BLaER1 treated with 17β-estradiol and CSF1 and Interleukin-3, amounts not matched to agents 10 nM and 100 nM (cell line): ENCODE results near the gene IPO9.

ENCODE experiments used
- H3K27ac ChIP-seq, 11 experiments: shearing (Covaris generic); formaldehyde crosslinking; 2 replicates each; pipeline ENCODE4 v1.8.1; 2022
- H3K27me3 ChIP-seq, 11 experiments: shearing (Covaris generic); formaldehyde crosslinking; 2 replicates each; pipeline ENCODE4 v1.8.1; 2022
- H3K36me3 ChIP-seq, 11 experiments: shearing (Covaris generic); formaldehyde crosslinking; 2 replicates each; pipeline ENCODE4 v1.8.1; 2022
- H3K4me1 ChIP-seq, 10 experiments: shearing (Covaris generic); formaldehyde crosslinking; 2 replicates each; pipeline ENCODE4 v1.8.1; 2022
- H3K4me2 ChIP-seq, 11 experiments: shearing (Covaris generic); formaldehyde crosslinking; 2 replicates each; pipeline ENCODE4 v1.8.1; 2022
- H3K4me3 ChIP-seq, 10 experiments: shearing (Covaris generic); formaldehyde crosslinking; 2 replicates each; pipeline ENCODE4 v1.8.1; 2022
- H3K9ac ChIP-seq, 11 experiments: shearing (Covaris generic); formaldehyde crosslinking; 2 replicates each; pipeline ENCODE4 v1.8.1; 2022
- H3K9me3 ChIP-seq, 11 experiments: shearing (Covaris generic); formaldehyde crosslinking; replicated peaks in 1 of 11; 2 replicates each; pipeline ENCODE4 v1.8.1; 2022
- H4K20me1 ChIP-seq, 11 experiments: shearing (Covaris generic); formaldehyde crosslinking; 2 replicates each; pipeline ENCODE4 v1.8.1; 2022
- Cebpa-rat ChIP-seq, 11 experiments: shearing (Covaris generic); IDR thresholded peaks; 2 replicates each; pipeline ENCODE4 v1.8.1; 2022

Gene IPO9

GRCh38 chr1:201884425-201884824 lies 55.5 kb downstream of the IPO9 start:
- Histone ChIP-seq H4K20me1 (peaks cover 0 to 27% (median 6%) of the 10 kb centered on the region in 11 experiments; a peak in 11 of 22 replicates), H3K4me3 (no peak overlapping the region), H3K9me3 (no peaks in the 10 kb centered on the region), H3K4me1 (peaks cover 21 to 81% (median 44%) of the 10 kb centered on the region in 10 experiments), H3K9ac (no peak overlapping the region; a peak in 1 of 22 replicates), H3K36me3 (no peaks in the 10 kb centered on the region), H3K4me2 (peak overlapping the region; percentile 31 to 89 (median 66)), H3K27ac (no peak overlapping the region), H3K27me3 (peaks cover 24 to 34% (median 30%) of the 10 kb centered on the region in 11 experiments)
- no peak for TF ChIP-seq Cebpa-rat (IDR thresholded peaks at IDR 0.05)

- no peak for TF ChIP-seq Cebpa-rat (IDR thresholded peaks at IDR 0.05)
- Histone ChIP-seq H3K36me3 (no peaks in the 10 kb centered on the region), H4K20me1 (peaks cover 0 to 27% (median 6%) of the 10 kb centered on the region in 11 experiments; a peak in 11 of 22 replicates), H3K27me3 (peaks cover 35 to 46% (median 42%) of the 10 kb centered on the region in 11 experiments), H3K4me2 (no peak overlapping the region; a peak in 1 of 22 replicates), H3K4me3 (no peak overlapping the region), H3K27ac (no peak overlapping the region), H3K4me1 (peaks cover 21 to 77% (median 42%) of the 10 kb centered on the region in 10 experiments), H3K9ac (no peak overlapping the region), H3K9me3 (no peaks in the 10 kb centered on the region)
These were observed 56.6 kb downstream of the IPO9 start for GRCh38 chr1:201885531-201886075.

GRCh38 chr1:201886103-201886885 lies 57.3 kb downstream of the IPO9 start:
- Histone ChIP-seq H3K4me1 (peaks cover 21 to 70% (median 39%) of the 10 kb centered on the region in 10 experiments), H3K36me3 (no peaks in the 10 kb centered on the region), H3K4me3 (no peak overlapping the region), H3K9ac (no peak overlapping the region), H3K9me3 (no peaks in the 10 kb centered on the region), H4K20me1 (peaks cover 0 to 27% (median 6%) of the 10 kb centered on the region in 11 experiments; a peak in 11 of 22 replicates), H3K4me2 (peak overlapping the region in 3 of 11 experiments; percentile 33 to 49 (median 39); a peak in 5 of 22 replicates), H3K27me3 (peaks cover 35 to 52% (median 44%) of the 10 kb centered on the region in 11 experiments), H3K27ac (no peak overlapping the region)
- no peak for TF ChIP-seq Cebpa-rat (IDR thresholded peaks at IDR 0.05)

- H3K4me2 ChIP-seq, result peak overlapping the region in 5 of 11 experiments; percentile 7 to 49 (median 39); a peak in 7 of 22 replicates
- H3K4me1 ChIP-seq, result peaks cover 21 to 60% (median 32%) of the 10 kb centered on the region in 10 experiments
- H3K27ac ChIP-seq, result no peak overlapping the region
- H3K27me3 ChIP-seq, result peaks cover 35 to 52% (median 44%) of the 10 kb centered on the region in 11 experiments
- no peaks in the 10 kb centered on the region for H3K9me3 ChIP-seq
- no peaks in the 10 kb centered on the region for H3K36me3 ChIP-seq
- no peak overlapping the region for H3K9ac ChIP-seq
- TF ChIP-seq Cebpa-rat (IDR thresholded peaks at IDR 0.05), result no peak
- H3K4me3 ChIP-seq, result no peak overlapping the region
- H4K20me1 ChIP-seq, result peaks cover 0 to 27% (median 6%) of the 10 kb centered on the region in 11 experiments; a peak in 11 of 22 replicates
These were observed 58.3 kb downstream of the IPO9 start for GRCh38 chr1:201887116-201887866.

GRCh38 chr1:201888282-201889089 lies 59.5 kb downstream of the IPO9 start, which contains the start of gene SHISA4:
SHISA4 (plus strand) TSS chr1:201888898; CDS start chr1:201888995, 97 bp downstream.
- Histone ChIP-seq H3K4me2 (peak within 1 kb of the TSS; percentile 34 to 72 (median 60)), H3K4me3 (peak within 1 kb of the TSS; percentile 31 to 58 (median 38); a peak in 16 of 20 replicates), H3K36me3 (no peaks in the 10 kb centered on the region), H3K27me3 (peaks cover 35 to 52% (median 44%) of the 10 kb centered on the region in 11 experiments), H4K20me1 (peaks cover 0 to 19% (median 0%) of the 10 kb centered on the region in 11 experiments; a peak in 7 of 22 replicates), H3K9ac (peak within 1 kb of the TSS in 4 of 11 experiments; percentile 41 to 60 (median 49); a peak in 7 of 22 replicates), H3K9me3 (no peaks in the 10 kb centered on the region), H3K27ac (no peak within 1 kb of the TSS), H3K4me1 (peaks cover 13 to 48% (median 20%) of the 10 kb centered on the region in 10 experiments)
- no peak for TF ChIP-seq Cebpa-rat (IDR thresholded peaks at IDR 0.05)

GRCh38 chr1:201889090-201889968 lies 60.4 kb downstream of the IPO9 start:
- TF ChIP-seq Cebpa-rat (IDR thresholded peaks at IDR 0.05), result no peak
- Histone ChIP-seq H3K36me3 (no peaks in the 10 kb centered on the region), H3K9me3 (no peaks in the 10 kb centered on the region), H3K27me3 (peaks cover 35 to 52% (median 44%) of the 10 kb centered on the region in 11 experiments), H3K9ac (peak overlapping the region in 4 of 11 experiments; percentile 41 to 60 (median 49); a peak in 7 of 22 replicates), H3K4me2 (peak overlapping the region; percentile 34 to 72 (median 60)), H3K4me3 (peak overlapping the region; percentile 31 to 58 (median 38); a peak in 16 of 20 replicates), H3K27ac (no peak overlapping the region), H4K20me1 (peaks cover 0 to 18% (median 0%) of the 10 kb centered on the region in 11 experiments; a peak in 4 of 22 replicates), H3K4me1 (peaks cover 4 to 40% (median 12%) of the 10 kb centered on the region in 10 experiments)

- Histone ChIP-seq H3K9me3 (no peaks in the 10 kb centered on the region), H3K9ac (no peak overlapping the region), H3K4me1 (peaks cover 0 to 32% (median 7%) of the 10 kb centered on the region in 10 experiments; a peak in 12 of 20 replicates), H3K4me3 (no peak overlapping the region), H3K27me3 (peaks cover 35 to 52% (median 44%) of the 10 kb centered on the region in 11 experiments), H3K4me2 (no peak overlapping the region), H3K36me3 (no peaks in the 10 kb centered on the region), H3K27ac (no peak overlapping the region), H4K20me1 (peaks cover 0 to 18% (median 0%) of the 10 kb centered on the region in 11 experiments; a peak in 4 of 22 replicates)
- no peak for TF ChIP-seq Cebpa-rat (IDR thresholded peaks at IDR 0.05)
These were observed 61.3 kb downstream of the IPO9 start for GRCh38 chr1:201890223-201890622.
